HepG2 (cell line): ENCODE data around the gene SCUBE2. TPM values are rescaled to one million over a fixed set of nuclear protein-coding genes. Genes with fewer than 3 reads are reported as not detected.

Source experiments
- ATAC-seq: fragments of 200-7000 bp; cut with Tn5 transposase; 3 replicates; pipeline ENCODE4 v1.9.1; 2020; ENCODE audit warnings: mild to moderate bottlenecking, moderate library complexity
- BruUV-seq: library from RNA; stranded (reverse); fragments of 400-500 nt; replicated peaks from 2 replicates; lab custom pipeline; 2021; lab: Mats Ljungman, UMichigan
- CTCF ChIA-PET: fragments of 300-600 bp; formaldehyde crosslinking; extraction: SDS; loops from one replicate; lab custom pipeline; 2021; ENCODE audit warnings: low total read pairs, inconsistent platforms, low intra/inter-chr PET ratio; lab: Yijun Ruan, JAX
- POLR2A ChIA-PET: fragments of 350-600 bp; sonication (Branson Sonifier 250); formaldehyde crosslinking; loops from one replicate; lab custom pipeline; 2020; ENCODE audit warnings: antibody characterized with exemption, inconsistent platforms; lab: Yijun Ruan, JAX
- DNase-seq: peaks from one replicate; pipeline ENCODE4 v3.0.0-alpha.2; 2015; ENCODE audit warnings: low spot score
- FAIRE-seq: peaks from 3 replicates; lab custom pipeline; 2011; peaks lifted over from hg19 to GRCh38; lab: Jason Lieb, UNC
- H2AFZ ChIP-seq: one replicate; pipeline ENCODE4 v1.6.1; 2011; ENCODE audit warnings: low read length, inconsistent platforms
- H3K27ac ChIP-seq: fragments of 300-600 bp; 3 replicates; pipeline ENCODE4 v1.8.0; 2011; ENCODE audit warnings: mixed run types, mild to moderate bottlenecking, mixed read lengths, low read length, inconsistent platforms; ENCODE audit not compliant: insufficient read depth; ENCODE audit errors: extremely low read length
- H3K27me3 ChIP-seq, 2 experiments: fragments of 200-600 bp in 1 of 2; 2 replicates in 1 of 2; 3 replicates in 1 of 2; pipeline versions ENCODE4 v1.6.0 to v1.8.0; 2011; ENCODE audit warnings: low read length in 2 of 2, mild to moderate bottlenecking in 2 of 2, moderate library complexity in 2 of 2, inconsistent platforms in 1 of 2; ENCODE audit not compliant: insufficient read depth in 2 of 2, control insufficient read depth in 1 of 2
- H3K36me3 ChIP-seq, 2 experiments: fragments of 200-600 bp in 1 of 2; replicated peaks in 1 of 2; 2 replicates in 1 of 2; 3 replicates in 1 of 2; pipeline versions ENCODE4 v1.5.1 to v1.8.0; 2011; ENCODE audit warnings: low read length in 2 of 2, inconsistent platforms in 1 of 2; ENCODE audit not compliant: insufficient read depth in 2 of 2, control insufficient read depth in 1 of 2
- H3K4me1 ChIP-seq: 2 replicates; pipeline ENCODE4 v1.5.1; 2012; ENCODE audit warnings: low read length, inconsistent platforms; ENCODE audit not compliant: insufficient read depth
- H3K4me2 ChIP-seq: 2 replicates; pipeline ENCODE4 v1.6.0; 2011; ENCODE audit warnings: low read depth, low read length, inconsistent platforms
- H3K4me3 ChIP-seq, 3 experiments: fragments of 200-600 bp in 1 of 3; sonication (generic), shearing (Covaris generic) in 1 of 3; replicated peaks in 1 of 3; 2 replicates each; pipeline ENCODE4 v1.5.1; 2011 to 2016; ENCODE audit warnings: low read length in 3 of 3, inconsistent platforms in 2 of 3, low read depth in 2 of 3, mild to moderate bottlenecking in 2 of 3, control low read depth in 1 of 3, mixed read lengths in 1 of 3; ENCODE audit not compliant: insufficient read depth in 1 of 3
- H3K79me2 ChIP-seq: one replicate; pipeline ENCODE4 v1.6.1; 2011; ENCODE audit warnings: low read length, inconsistent platforms; ENCODE audit not compliant: insufficient read depth
- H3K9ac ChIP-seq: 2 replicates; pipeline ENCODE4 v1.6.0; 2011; ENCODE audit warnings: mild to moderate bottlenecking, low read depth, low read length, inconsistent platforms; ENCODE audit not compliant: insufficient read depth
- H3K9me3 ChIP-seq: 2 replicates; pipeline ENCODE4 v1.5.1; 2012; ENCODE audit warnings: mild to moderate bottlenecking, low read length
- H4K20me1 ChIP-seq: 2 replicates; pipeline ENCODE4 v1.6.0; 2011; ENCODE audit warnings: inconsistent platforms, mild to moderate bottlenecking, low read length, moderate library complexity; ENCODE audit not compliant: insufficient read depth
- CREB1 ChIP-seq, 2 experiments: fragments of 450-650 bp in 1 of 2; IDR thresholded peaks; 2 replicates each; pipeline ENCODE4 v1.6.1; 2016 to 2017; ENCODE audit warnings: control low read depth in 1 of 2, mild to moderate bottlenecking in 1 of 2, missing compliant biosample characterization in 1 of 2, missing genetic modification characterization in 1 of 2
- ETV5 ChIP-seq: IDR thresholded peaks from 2 replicates; pipeline ENCODE4 v1.6.1; 2018; ENCODE audit warnings: missing biosample characterization, missing genetic modification reagents, inconsistent platforms, borderline replicate concordance
- IKZF4 ChIP-seq: sonication (generic); formaldehyde crosslinking; IDR thresholded peaks from 2 replicates; pipeline ENCODE4 v1.5.1; 2020; ENCODE audit warnings: borderline replicate concordance, mild to moderate bottlenecking, low read depth, missing genetic modification reagents; ENCODE audit errors: not compliant biosample characterization
- MEIS2 ChIP-seq: sonication (generic); formaldehyde crosslinking; IDR thresholded peaks from 2 replicates; pipeline ENCODE4 v1.9.0; 2021; ENCODE audit warnings: mild to moderate bottlenecking, missing genetic modification reagents
- RCOR2 ChIP-seq: IDR thresholded peaks from 2 replicates; pipeline ENCODE4 v1.6.1; 2016; ENCODE audit warnings: missing biosample characterization, missing genetic modification reagents
- SNAPC4 ChIP-seq: sonication (generic); formaldehyde crosslinking; IDR thresholded peaks from 2 replicates; pipeline ENCODE4 v1.4.0; 2020; ENCODE audit warnings: mild to moderate bottlenecking, missing genetic modification reagents
- SRSF1 ChIP-seq: fragments of 200-400 bp; formaldehyde crosslinking; optimal IDR thresholded peaks from 2 replicates; pipeline ENCODE3; 2017; ENCODE audit warnings: mild to moderate bottlenecking, low read depth, low read length, moderate library complexity
- TRIM24 ChIP-seq: sonication (generic); formaldehyde crosslinking; IDR thresholded peaks from 2 replicates; pipeline ENCODE4 v1.8.0; 2022; ENCODE audit warnings: mild to moderate bottlenecking, missing genetic modification reagents
- ZBTB26 ChIP-seq: IDR thresholded peaks from 2 replicates; pipeline ENCODE4 v1.6.1; 2016; ENCODE audit warnings: missing compliant biosample characterization, missing genetic modification reagents, borderline replicate concordance
- ZNF614 ChIP-seq: IDR thresholded peaks from 2 replicates; pipeline ENCODE4 v1.6.1; 2018; ENCODE audit warnings: missing biosample characterization, missing genetic modification reagents, inconsistent platforms, borderline replicate concordance
- ZNF768 ChIP-seq: sonication (generic); formaldehyde crosslinking; IDR thresholded peaks from 2 replicates; pipeline ENCODE4 v1.4.0; 2020; ENCODE audit warnings: missing genetic modification reagents
- WGBS: methylation state at CpG from one replicate; pipeline ENCODE4 v1.1.6; 2017; ENCODE audit warnings: low lambda C conversion rate; 5-methylcytosine and 5-hydroxymethylcytosine counted together
- in situ Hi-C: cut with HindIII; loops from 2 replicates; pipeline ENCODE4 v1.10.0; 2017; ENCODE audit warnings: low pct_unique_long_range_greater_than_20kb; ENCODE audit not compliant: extremely low pct_ligation_motif_present
- intact Hi-C: fragments of 100-400 bp; cut with micrococcal nuclease; formaldehyde crosslinking; loops from one replicate; pipeline ENCODE4 v1.10.0; 2022; ENCODE audit not compliant: unreplicated experiment
- polyA plus RNA-seq, 8 experiments: library from polyadenylated mRNA; depleted of rRNA in 3 of 8; stranded (reverse) in 7 of 8; unstranded in 1 of 8; fragments of >200 nt; fragmentation: Illumina TruSeq in 4 of 8; extraction: Trizol in 4 of 8; gene quantifications; 2 replicates each; pipeline versions ENCODE4 v1.2.1 to v1.2.3, GENCODE V29; 2011 to 2016; ENCODE audit warnings: low read depth in 4 of 8, missing spikeins in 1 of 8, mixed read lengths in 1 of 8; ENCODE audit not compliant: insufficient read depth in 1 of 8
- total RNA-seq, 5 experiments: library from RNA; depleted of rRNA; stranded (reverse); fragments of >200 nt; fragmentation: Illumina TruSeq; extraction: Trizol; gene quantifications; 2 replicates each; pipeline ENCODE4 v1.2.3, GENCODE V29; 2016; ENCODE audit warnings: low read depth in 1 of 5
- TF ChIP-seq, protein P1 (sequence below): sonication (generic); formaldehyde crosslinking; IDR thresholded peaks from 2 replicates; pipeline ENCODE4 v1.8.0; 2022; ENCODE audit warnings: missing genetic modification reagents, mild to moderate bottlenecking, borderline replicate concordance
- TF ChIP-seq, protein P2 (sequence below): sonication (generic); formaldehyde crosslinking; IDR thresholded peaks from 2 replicates; pipeline ENCODE4 v1.9.0; 2021; ENCODE audit warnings: missing genetic modification reagents, mild to moderate bottlenecking, borderline replicate concordance

Gene SCUBE2
- total and polyA plus RNA-seq, 2 of the 13 experiments (the other 11 are each of a cell fraction or from before 2014, with no cell fraction given), result 0.09 TPM; not detected in 1

GRCh38 chr11:9072626-9073176 lies 18.7 kb downstream of the SCUBE2 start (continued):
- no peak for TF ChIP-seq ZBTB26 (CRISPR knock-in tag)

- H3K36me3 ChIP-seq, result no peaks in the 10 kb centered on the region
- H3K4me3 ChIP-seq, result no peak overlapping the region
- intact Hi-C loops, result no loop called here
- no peak for FAIRE-seq
- no peak overlapping the region for H2AFZ ChIP-seq
- ChIA-PET POLR2A (no interaction called here), CTCF (no interaction called here)
- no peak overlapping the region for H3K27ac ChIP-seq
- H3K27me3 ChIP-seq, result peaks cover 1 to 51% of the 10 kb centered on the region in 2 experiments; a peak in 4 of 5 replicates
- ATAC-seq, result no peak
- no peaks in the 10 kb centered on the region for H3K9me3 ChIP-seq
- in situ Hi-C loops, result no loop called here
- no peak overlapping the region for H3K9ac ChIP-seq
- no peak for DNase-seq
- H3K79me2 ChIP-seq, result no peaks in the 10 kb centered on the region
- no TSS peak for BruUV-seq
- no peaks in the 10 kb centered on the region for H4K20me1 ChIP-seq
- WGBS, result 59% methylated on average over 3 of the region's 3 CpGs
- H3K4me1 ChIP-seq, result peaks cover 10% of the 10 kb centered on the region
- no peak overlapping the region for H3K4me2 ChIP-seq
- no peak for TF ChIP-seq ETV5 (CRISPR knock-in tag)
- no peak for TF ChIP-seq TRIM24
- no peak for TF ChIP-seq ZNF614 (CRISPR knock-in tag)
- TF ChIP-seq CREB1 (IDR thresholded peaks at IDR 0.05), result no peak
- TF ChIP-seq CREB1 (CRISPR knock-in tag; IDR thresholded peaks at IDR 0.05), result no peak
- TF ChIP-seq, protein P1, sequence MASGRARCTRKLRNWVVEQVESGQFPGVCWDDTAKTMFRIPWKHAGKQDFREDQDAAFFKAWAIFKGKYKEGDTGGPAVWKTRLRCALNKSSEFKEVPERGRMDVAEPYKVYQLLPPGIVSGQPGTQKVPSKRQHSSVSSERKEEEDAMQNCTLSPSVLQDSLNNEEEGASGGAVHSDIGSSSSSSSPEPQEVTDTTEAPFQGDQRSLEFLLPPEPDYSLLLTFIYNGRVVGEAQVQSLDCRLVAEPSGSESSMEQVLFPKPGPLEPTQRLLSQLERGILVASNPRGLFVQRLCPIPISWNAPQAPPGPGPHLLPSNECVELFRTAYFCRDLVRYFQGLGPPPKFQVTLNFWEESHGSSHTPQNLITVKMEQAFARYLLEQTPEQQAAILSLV (CRISPR knock-in tag), result no peak
- no peak for TF ChIP-seq SRSF1
- TF ChIP-seq MEIS2 (CRISPR knock-in tag), result no peak
- TF ChIP-seq ZNF768, result no peak
- TF ChIP-seq, protein P2, sequence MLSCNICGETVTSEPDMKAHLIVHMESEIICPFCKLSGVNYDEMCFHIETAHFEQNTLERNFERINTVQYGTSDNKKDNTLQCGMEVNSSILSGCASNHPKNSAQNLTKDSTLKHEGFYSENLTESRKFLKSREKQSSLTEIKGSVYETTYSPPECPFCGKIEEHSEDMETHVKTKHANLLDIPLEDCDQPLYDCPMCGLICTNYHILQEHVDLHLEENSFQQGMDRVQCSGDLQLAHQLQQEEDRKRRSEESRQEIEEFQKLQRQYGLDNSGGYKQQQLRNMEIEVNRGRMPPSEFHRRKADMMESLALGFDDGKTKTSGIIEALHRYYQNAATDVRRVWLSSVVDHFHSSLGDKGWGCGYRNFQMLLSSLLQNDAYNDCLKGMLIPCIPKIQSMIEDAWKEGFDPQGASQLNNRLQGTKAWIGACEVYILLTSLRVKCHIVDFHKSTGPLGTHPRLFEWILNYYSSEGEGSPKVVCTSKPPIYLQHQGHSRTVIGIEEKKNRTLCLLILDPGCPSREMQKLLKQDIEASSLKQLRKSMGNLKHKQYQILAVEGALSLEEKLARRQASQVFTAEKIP (CRISPR knock-in tag), result no peak
- TF ChIP-seq RCOR2, result no peak
- TF ChIP-seq SNAPC4 (CRISPR knock-in tag), result no peak
- no peak for TF ChIP-seq IKZF4 (CRISPR knock-in tag)
Measured at GRCh38 chr11:9071692-9072091, 19.7 kb downstream of the SCUBE2 start.
